ENCODE measurements around the gene LRRC41.

DNA sequence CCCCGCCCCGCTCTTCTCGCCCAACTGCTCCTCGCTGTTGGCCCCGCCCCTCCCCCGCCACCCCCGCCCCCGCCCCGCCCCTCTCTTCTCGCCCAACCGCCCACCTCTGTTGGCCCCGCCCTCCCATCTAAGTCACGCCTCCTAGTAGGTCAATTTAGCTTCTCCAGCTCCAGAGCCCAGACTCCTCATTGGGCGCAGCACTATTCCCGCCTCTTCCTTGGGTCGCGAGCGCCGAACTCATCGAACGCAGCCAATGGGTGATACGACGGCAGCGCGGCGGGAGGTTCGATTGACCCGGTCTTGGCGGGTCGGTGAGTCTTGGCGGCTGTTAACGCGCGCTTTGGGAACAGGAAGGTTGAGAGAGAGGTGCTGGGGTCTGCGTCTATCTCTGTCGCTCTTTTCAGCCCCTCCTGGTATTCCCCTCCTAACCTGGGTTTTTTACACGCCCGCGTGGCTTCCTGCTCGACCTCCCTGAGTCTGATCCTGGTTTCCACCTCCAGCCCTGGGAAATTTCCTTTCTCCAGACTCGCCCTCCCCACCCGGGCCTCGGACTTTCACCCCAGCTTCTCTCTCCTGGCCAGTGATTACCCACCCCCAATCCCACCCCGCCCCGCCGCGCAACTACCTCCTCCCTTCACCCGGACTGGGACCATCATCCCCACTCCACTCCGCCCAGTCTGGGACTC is 55.8 kb downstream of the LRRC41 start, which contains the start of gene RAD54L:
- TF ChIP-seq, protein P1, sequence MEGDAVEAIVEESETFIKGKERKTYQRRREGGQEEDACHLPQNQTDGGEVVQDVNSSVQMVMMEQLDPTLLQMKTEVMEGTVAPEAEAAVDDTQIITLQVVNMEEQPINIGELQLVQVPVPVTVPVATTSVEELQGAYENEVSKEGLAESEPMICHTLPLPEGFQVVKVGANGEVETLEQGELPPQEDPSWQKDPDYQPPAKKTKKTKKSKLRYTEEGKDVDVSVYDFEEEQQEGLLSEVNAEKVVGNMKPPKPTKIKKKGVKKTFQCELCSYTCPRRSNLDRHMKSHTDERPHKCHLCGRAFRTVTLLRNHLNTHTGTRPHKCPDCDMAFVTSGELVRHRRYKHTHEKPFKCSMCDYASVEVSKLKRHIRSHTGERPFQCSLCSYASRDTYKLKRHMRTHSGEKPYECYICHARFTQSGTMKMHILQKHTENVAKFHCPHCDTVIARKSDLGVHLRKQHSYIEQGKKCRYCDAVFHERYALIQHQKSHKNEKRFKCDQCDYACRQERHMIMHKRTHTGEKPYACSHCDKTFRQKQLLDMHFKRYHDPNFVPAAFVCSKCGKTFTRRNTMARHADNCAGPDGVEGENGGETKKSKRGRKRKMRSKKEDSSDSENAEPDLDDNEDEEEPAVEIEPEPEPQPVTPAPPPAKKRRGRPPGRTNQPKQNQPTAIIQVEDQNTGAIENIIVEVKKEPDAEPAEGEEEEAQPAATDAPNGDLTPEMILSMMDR (IDR thresholded peaks at IDR 0.05): peak in 1 of 4 experiments; percentile 23
- no peak for TF ChIP-seq POLR2A (IDR thresholded peaks at IDR 0.05)

Measured in uterus (tissue), 2 donors.